Measurements from ENCODE around the gene SLAMF1.

The SLAMF1 gene

DNA sequence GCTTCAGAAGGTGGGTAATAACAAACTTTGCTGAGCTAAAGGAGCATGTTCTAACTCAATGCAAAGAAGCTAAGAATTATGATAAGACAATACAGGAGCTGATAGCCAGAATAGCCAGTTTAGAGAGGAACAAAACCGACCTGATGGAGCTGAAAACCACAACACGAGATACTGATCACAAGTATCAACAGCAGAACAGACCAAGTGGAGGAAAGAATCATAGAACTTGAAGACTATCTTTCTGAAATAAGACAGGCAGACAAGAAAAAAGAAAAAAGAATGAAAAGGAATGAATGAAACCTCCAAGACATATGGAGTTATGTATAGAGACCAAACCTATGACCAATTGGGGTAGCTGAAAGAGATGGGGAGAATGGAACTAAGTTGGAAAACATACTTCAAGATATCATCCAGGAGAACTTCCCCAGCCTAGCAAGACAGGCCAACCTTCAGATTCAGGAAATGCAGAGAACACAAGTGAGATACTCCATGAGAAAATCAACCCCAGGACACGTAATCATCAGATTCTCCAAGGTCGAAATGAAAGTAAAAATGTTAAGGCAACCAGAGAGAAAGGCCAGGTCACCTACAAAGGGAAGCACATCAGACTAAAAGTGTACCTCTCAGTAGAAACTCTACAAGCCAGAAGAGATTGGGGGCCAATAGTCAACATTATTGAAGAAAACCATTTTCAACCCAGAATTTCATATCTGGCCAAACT lies 88.0 kb downstream of the SLAMF1 start:
- DNase-seq, result no peak

Data from NCI-H2171 (cell line).